Neural progenitor cell (in vitro differentiated cells): ENCODE measurements around the gene PRXL2C. TPM values are rescaled to one million over a fixed set of nuclear protein-coding genes. Genes with fewer than 3 reads are reported as not detected.
"Not testable (repeated sequence)": the region's sequence is repeated elsewhere in the genome, so short reads cannot be mapped to it uniquely, and the experiment has no call there.

Experiments used
- DNase-seq: peaks from one replicate; pipeline ENCODE4 v3.0.0-alpha.2; 2016; ENCODE audit warnings: low spot score
- H2AFZ ChIP-seq: fragments of 200-600 bp; sonication (generic); replicated peaks from 2 replicates; pipeline ENCODE4 v1.6.1; 2016; ENCODE audit warnings: antibody characterized with exemption
- H3F3A ChIP-seq: fragments of 200-600 bp; sonication (generic); 2 replicates; pipeline ENCODE4 v1.6.1; 2016; ENCODE audit warnings: antibody characterized with exemption, low read depth
- H3K27ac ChIP-seq: fragments of 200-600 bp; sonication (generic); 2 replicates; pipeline ENCODE4 v1.5.1; 2016; ENCODE audit warnings: mild to moderate bottlenecking
- H3K27me3 ChIP-seq: fragments of 200-600 bp; sonication (generic); 2 replicates; pipeline ENCODE4 v1.6.1; 2016; ENCODE audit warnings: mild to moderate bottlenecking, moderate library complexity
- H3K36me3 ChIP-seq: fragments of 200-600 bp; sonication (generic); 2 replicates; pipeline ENCODE4 v1.5.1; 2016
- H3K4me1 ChIP-seq: fragments of 200-600 bp; sonication (generic); 2 replicates; pipeline ENCODE4 v1.6.1; 2016; ENCODE audit warnings: mixed run types
- H3K4me2 ChIP-seq: fragments of 200-600 bp; sonication (generic); 2 replicates; pipeline ENCODE4 v1.6.1; 2016
- H3K4me3 ChIP-seq: fragments of 200-600 bp; sonication (generic); 2 replicates; pipeline ENCODE4 v1.5.1; 2016
- H3K79me2 ChIP-seq: fragments of 200-600 bp; sonication (generic); 2 replicates; pipeline ENCODE4 v1.6.1; 2016; ENCODE audit warnings: low read depth
- H3K9ac ChIP-seq: fragments of 200-600 bp; sonication (generic); 2 replicates; pipeline ENCODE4 v1.6.1; 2016
- H3K9me3 ChIP-seq: fragments of 200-600 bp; sonication (generic); 2 replicates; pipeline ENCODE4 v1.5.1; 2016; ENCODE audit warnings: low read depth
- H4K20me1 ChIP-seq: fragments of 200-600 bp; sonication (generic); 2 replicates; pipeline ENCODE4 v1.6.1; 2016; ENCODE audit warnings: low read depth
- H3K27ac Mint-ChIP-seq: 3 replicates; pipeline ENCODE4 v1.8.0; 2021; ENCODE audit warnings: mixed read lengths
- H3K27me3 Mint-ChIP-seq: 2 replicates; pipeline ENCODE4 v1.8.0; 2022; ENCODE audit warnings: low read depth, mild to moderate bottlenecking, inconsistent platforms, moderate library complexity, mixed read lengths; ENCODE audit not compliant: insufficient read depth
- H3K36me3 Mint-ChIP-seq: 3 replicates; pipeline ENCODE4 v1.8.0; 2021; ENCODE audit warnings: mixed read lengths
- H3K4me1 Mint-ChIP-seq: 3 replicates; pipeline ENCODE4 v1.8.0; 2021; ENCODE audit warnings: mixed read lengths
- H3K4me3 Mint-ChIP-seq: 3 replicates; pipeline ENCODE4 v1.8.0; 2021; ENCODE audit warnings: mild to moderate bottlenecking, moderate library complexity, mixed read lengths
- H3K9me3 Mint-ChIP-seq: 3 replicates; pipeline ENCODE4 v1.8.0; 2020; ENCODE audit warnings: mixed read lengths
- CTCF ChIP-seq: fragments of 200-600 bp; sonication (generic); IDR thresholded peaks from 2 replicates; pipeline ENCODE4 v1.5.1; 2017; ENCODE audit warnings: antibody characterized with exemption, mild to moderate bottlenecking
- EZH2 ChIP-seq: fragments of 200-600 bp; sonication (generic); IDR thresholded peaks from 2 replicates; pipeline ENCODE4 v1.6.1; 2017; ENCODE audit warnings: antibody characterized with exemption, mild to moderate bottlenecking, moderate library complexity
- EZH2phosphoT487 ChIP-seq: fragments of 200-600 bp; sonication (generic); IDR thresholded peaks from 2 replicates; pipeline ENCODE4 v1.6.1; 2017; ENCODE audit warnings: antibody characterized with exemption
- total RNA-seq: library from RNA; depleted of rRNA; stranded (reverse); fragments of >200 nt; gene quantifications from 2 replicates; pipeline ENCODE4 v1.2.3, GENCODE V29; 2015; ENCODE audit warnings: low replicate concordance

Gene PRXL2C
- total RNA-seq, 1 donor from 2014 or later: 5.1 TPM

- no peak for DNase-seq
- TF ChIP-seq EZH2phosphoT487 (no peak), EZH2 (no peak), CTCF (no peak)
- no peaks in the 10 kb centered on the region for H4K20me1 ChIP-seq
- no peaks in the 10 kb centered on the region for H3K27me3 ChIP-seq
- no peaks in the 10 kb centered on the region for H3K79me2 ChIP-seq
- H3K27ac ChIP-seq: no peak overlapping the region
- no peak overlapping the region for H3K4me2 ChIP-seq
- H3K27ac Mint-ChIP-seq: no peak overlapping the region
- H3K4me3 Mint-ChIP-seq: no peak overlapping the region
- H3K36me3 Mint-ChIP-seq: no peaks in the 10 kb centered on the region
- H3F3A ChIP-seq: no peaks in the 10 kb centered on the region
- no peak overlapping the region for H3K4me3 ChIP-seq
- peaks cover 9% of the 10 kb centered on the region for H3K9me3 Mint-ChIP-seq
- no peaks in the 10 kb centered on the region for H3K36me3 ChIP-seq
- H3K9ac ChIP-seq: no peak overlapping the region
- H3K9me3 ChIP-seq: no peaks in the 10 kb centered on the region
- no peaks in the 10 kb centered on the region for H3K4me1 ChIP-seq
- no peaks in the 10 kb centered on the region for H3K27me3 Mint-ChIP-seq
- H3K4me1 Mint-ChIP-seq: no peaks in the 10 kb centered on the region
- H2AFZ ChIP-seq: no peak overlapping the region
These were observed 25.8 kb upstream of the PRXL2C start for GRCh38 chr9:96680812-96681499.

- Histone ChIP-seq H3K4me1 (no peaks in the 10 kb centered on the region), H3K4me3 (no peak overlapping the region), H3K27ac (no peak overlapping the region), H3K27me3 (no peaks in the 10 kb centered on the region), H3K4me2 (no peak overlapping the region), H2AFZ (no peak overlapping the region), H4K20me1 (no peaks in the 10 kb centered on the region), H3F3A (no peaks in the 10 kb centered on the region), H3K36me3 (no peaks in the 10 kb centered on the region), H3K79me2 (no peaks in the 10 kb centered on the region), H3K9ac (no peak overlapping the region), H3K9me3 (no peaks in the 10 kb centered on the region)
- no peak overlapping the region for H3K27ac Mint-ChIP-seq
- H3K9me3 Mint-ChIP-seq: peaks cover 13% of the 10 kb centered on the region
- no peaks in the 10 kb centered on the region for H3K4me1 Mint-ChIP-seq
- TF ChIP-seq EZH2: no peak
- TF ChIP-seq CTCF: no peak
- TF ChIP-seq EZH2phosphoT487: no peak
- H3K27me3 Mint-ChIP-seq: no peaks in the 10 kb centered on the region
- no peak overlapping the region for H3K4me3 Mint-ChIP-seq
- no peaks in the 10 kb centered on the region for H3K36me3 Mint-ChIP-seq
- DNase-seq: no peak
These were observed 19.9 kb upstream of the PRXL2C start for GRCh38 chr9:96674906-96675538.

- H3K36me3 ChIP-seq, H3K27ac ChIP-seq, H3K27me3 ChIP-seq, H2AFZ ChIP-seq, DNase-seq, H4K20me1 ChIP-seq, H3K27me3 Mint-ChIP-seq, H3K27ac Mint-ChIP-seq, H3K4me3 Mint-ChIP-seq, H3K4me2 ChIP-seq, H3F3A ChIP-seq, H3K4me3 ChIP-seq, H3K79me2 ChIP-seq, H3K4me1 Mint-ChIP-seq, H3K36me3 Mint-ChIP-seq, H3K9me3 ChIP-seq, H3K4me1 ChIP-seq, H3K9ac ChIP-seq: not testable (repeated sequence)
- H3K9me3 Mint-ChIP-seq: peaks cover 13% of the 10 kb centered on the region
These were observed 18.7 kb upstream of the PRXL2C start for GRCh38 chr9:96673786-96674185.

- DNase-seq: no peak
- Histone ChIP-seq H3K4me1 (no peaks in the 10 kb centered on the region), H3K36me3 (no peaks in the 10 kb centered on the region), H4K20me1 (no peaks in the 10 kb centered on the region), H2AFZ (no peak overlapping the region), H3F3A (no peaks in the 10 kb centered on the region), H3K4me2 (no peak overlapping the region), H3K9ac (no peak overlapping the region), H3K4me3 (no peak overlapping the region), H3K27me3 (no peaks in the 10 kb centered on the region), H3K79me2 (no peaks in the 10 kb centered on the region), H3K27ac (no peak overlapping the region), H3K9me3 (no peaks in the 10 kb centered on the region)
- peaks cover 7% of the 10 kb centered on the region for H3K9me3 Mint-ChIP-seq
- TF ChIP-seq EZH2phosphoT487 (no peak), EZH2 (no peak), CTCF (no peak)
- H3K27ac Mint-ChIP-seq: no peak overlapping the region
- H3K4me1 Mint-ChIP-seq: no peaks in the 10 kb centered on the region
- no peak overlapping the region for H3K4me3 Mint-ChIP-seq
- H3K36me3 Mint-ChIP-seq: no peaks in the 10 kb centered on the region
- H3K27me3 Mint-ChIP-seq: peaks cover 2% of the 10 kb centered on the region
These were observed 13.9 kb upstream of the PRXL2C start for GRCh38 chr9:96668868-96669534.
